H9 (cell line): ENCODE data around the gene EPHA10. TPM values are rescaled to one million over a fixed set of nuclear protein-coding genes. Genes with fewer than 3 reads are reported as not detected.

Source experiments
- DNase-seq: peaks from one replicate; pipeline ENCODE4 v3.0.0-alpha.2; 2017
- H2AFZ ChIP-seq: one replicate; pipeline ENCODE4 v1.6.1; 2013; ENCODE audit warnings: mild to moderate bottlenecking, low read length, control low read depth, moderate library complexity
- H2AK5ac ChIP-seq: 2 replicates; pipeline ENCODE4 v1.6.1; 2013; ENCODE audit warnings: low read length, control low read depth, mixed read lengths; ENCODE audit not compliant: insufficient read length
- H2BK120ac ChIP-seq: one replicate; pipeline ENCODE4 v1.6.1; 2013; ENCODE audit warnings: low read depth, mild to moderate bottlenecking, low read length, control low read depth, inconsistent platforms; ENCODE audit not compliant: poor library complexity, severe bottlenecking
- H2BK12ac ChIP-seq: 2 replicates; pipeline ENCODE4 v1.6.1; 2013; ENCODE audit warnings: low read length, control low read depth, mixed read lengths, low read depth; ENCODE audit not compliant: insufficient read length
- H2BK15ac ChIP-seq: 2 replicates; pipeline ENCODE4 v1.6.1; 2013; ENCODE audit warnings: low read depth, low read length, control low read depth
- H2BK20ac ChIP-seq: one replicate; pipeline ENCODE4 v1.6.1; 2013; ENCODE audit warnings: low read depth, mild to moderate bottlenecking, low read length, control low read depth, inconsistent platforms; ENCODE audit not compliant: poor library complexity, severe bottlenecking
- H2BK5ac ChIP-seq: 2 replicates; pipeline ENCODE4 v1.6.1; 2013; ENCODE audit warnings: low read length, control low read depth, mixed read lengths; ENCODE audit not compliant: insufficient read length
- H3K14ac ChIP-seq: 2 replicates; pipeline ENCODE4 v1.6.1; 2013; ENCODE audit warnings: low read length, control low read depth; ENCODE audit not compliant: insufficient read depth
- H3K18ac ChIP-seq: 2 replicates; pipeline ENCODE4 v1.6.1; 2013; ENCODE audit warnings: low read depth, mild to moderate bottlenecking, mixed read lengths, low read length, control low read depth; ENCODE audit not compliant: insufficient read length
- H3K23ac ChIP-seq: 2 replicates; pipeline ENCODE4 v1.6.1; 2013; ENCODE audit warnings: low read length, control low read depth, mixed read lengths, low read depth; ENCODE audit not compliant: insufficient read length
- H3K23me2 ChIP-seq: 2 replicates; pipeline ENCODE4 v1.6.1; 2013; ENCODE audit warnings: low read depth, mild to moderate bottlenecking, mixed read lengths, low read length, control low read depth; ENCODE audit not compliant: insufficient read length, poor library complexity, severe bottlenecking
- H3K27ac ChIP-seq: 2 replicates; pipeline ENCODE4 v1.5.1; 2013; ENCODE audit warnings: low read length, control low read depth, mixed read lengths, low read depth; ENCODE audit not compliant: insufficient read length
- H3K27me3 ChIP-seq: 2 replicates; pipeline ENCODE4 v1.6.1; 2013; ENCODE audit warnings: low read length, control low read depth, inconsistent platforms; ENCODE audit not compliant: insufficient read depth
- H3K4ac ChIP-seq: 2 replicates; pipeline ENCODE4 v1.6.1; 2013; ENCODE audit warnings: low read depth, mild to moderate bottlenecking, control low read depth, inconsistent platforms, low read length, moderate library complexity
- H3K4me1 ChIP-seq: 2 replicates; pipeline ENCODE4 v1.6.1; 2013; ENCODE audit warnings: low read length, control low read depth, inconsistent platforms; ENCODE audit not compliant: insufficient read depth
- H3K4me2 ChIP-seq: 2 replicates; pipeline ENCODE4 v1.6.1; 2013; ENCODE audit warnings: low read length, control low read depth, mixed read lengths; ENCODE audit not compliant: insufficient read length, insufficient read depth
- H3K56ac ChIP-seq: 2 replicates; pipeline ENCODE4 v1.6.1; 2013; ENCODE audit warnings: low read depth, mild to moderate bottlenecking, mixed read lengths, low read length, control low read depth; ENCODE audit not compliant: insufficient read length
- H3K79me1 ChIP-seq: 2 replicates; pipeline ENCODE4 v1.6.1; 2013; ENCODE audit warnings: low read depth, mild to moderate bottlenecking, moderate library complexity, low read length, control low read depth, inconsistent platforms; ENCODE audit not compliant: insufficient read depth, poor library complexity, severe bottlenecking
- H3K79me2 ChIP-seq: 2 replicates; pipeline ENCODE4 v1.6.1; 2013; ENCODE audit warnings: low read length, control low read depth, inconsistent platforms; ENCODE audit not compliant: insufficient read depth
- H3K9ac ChIP-seq: 2 replicates; pipeline ENCODE4 v1.6.1; 2013; ENCODE audit warnings: low read length, control low read depth, mixed read lengths; ENCODE audit not compliant: insufficient read length; ENCODE audit errors: extremely low read depth
- H3K9me3 ChIP-seq: one replicate; pipeline ENCODE4 v1.6.1; 2013; ENCODE audit warnings: low read depth, low read length, inconsistent platforms; ENCODE audit not compliant: control insufficient read depth
- H3T11ph ChIP-seq: one replicate; pipeline ENCODE4 v1.6.1; 2013; ENCODE audit warnings: mild to moderate bottlenecking, low read length, control low read depth, inconsistent platforms
- H4K20me1 ChIP-seq: one replicate; pipeline ENCODE4 v1.6.1; 2013; ENCODE audit not compliant: control insufficient read depth, insufficient read length, insufficient read depth
- H4K5ac ChIP-seq: 2 replicates; pipeline ENCODE4 v1.6.1; 2013; ENCODE audit warnings: low read depth, mild to moderate bottlenecking, mixed read lengths, low read length, control low read depth; ENCODE audit not compliant: insufficient read length
- H4K8ac ChIP-seq: replicated peaks from 2 replicates; pipeline ENCODE4 v1.6.1; 2013; ENCODE audit warnings: low read length, control low read depth, mixed read lengths, low read depth; ENCODE audit not compliant: insufficient read length
- H4K91ac ChIP-seq: 2 replicates; pipeline ENCODE4 v1.6.1; 2013; ENCODE audit warnings: low read depth, mild to moderate bottlenecking, moderate library complexity, mixed read lengths, low read length, control low read depth; ENCODE audit not compliant: insufficient read length
- H3K27ac Mint-ChIP-seq, 3 experiments: 2 replicates in 2 of 3; 3 replicates in 1 of 3; pipeline ENCODE4 v1.8.0; 2020 to 2021; ENCODE audit warnings: mixed read lengths in 3 of 3, mild to moderate bottlenecking in 1 of 3, moderate library complexity in 1 of 3
- H3K27me3 Mint-ChIP-seq: 2 replicates; pipeline ENCODE4 v1.8.0; 2021; ENCODE audit warnings: low read depth, mild to moderate bottlenecking, moderate library complexity, mixed read lengths
- H3K36me3 Mint-ChIP-seq, 3 experiments: 2 replicates in 2 of 3; 3 replicates in 1 of 3; pipeline ENCODE4 v1.8.0; 2020 to 2021; ENCODE audit warnings: low read depth in 3 of 3, mixed read lengths in 3 of 3; ENCODE audit not compliant: insufficient read depth in 1 of 3
- H3K4me1 Mint-ChIP-seq, 2 experiments: 2 replicates each; pipeline ENCODE4 v1.8.0; 2020; ENCODE audit warnings: mixed read lengths in 2 of 2
- H3K4me3 Mint-ChIP-seq, 2 experiments: 2 replicates in 1 of 2; 3 replicates in 1 of 2; pipeline ENCODE4 v1.8.0; 2020 to 2021; ENCODE audit warnings: mild to moderate bottlenecking in 2 of 2, mixed read lengths in 2 of 2, moderate library complexity in 1 of 2
- H3K9me3 Mint-ChIP-seq, 2 experiments: 2 replicates in 1 of 2; 3 replicates in 1 of 2; pipeline ENCODE4 v1.8.0; 2020; ENCODE audit warnings: mild to moderate bottlenecking in 2 of 2, mixed read lengths in 2 of 2, moderate library complexity in 1 of 2
- CTCF ChIP-seq: fragments of 200-600 bp; sonication (generic); conservative IDR thresholded peaks from 3 replicates; pipeline ENCODE4 v1.8.0; 2021; ENCODE audit warnings: antibody characterized with exemption, mild to moderate bottlenecking
- WGBS: extraction: QIAGEN DNeasy Blood & Tissue Kit; methylation state at CpG from one replicate; pipeline ENCODE4 v1.1.7; 2013; ENCODE audit warnings: missing lambda C conversion rate, low lambda C conversion rate, mixed read lengths; ENCODE audit not compliant: insufficient read length; ENCODE audit errors: extremely low coverage; 5-methylcytosine and 5-hydroxymethylcytosine counted together
- total RNA-seq: library from RNA; stranded (reverse); gene quantifications from 2 replicates; pipeline ENCODE4 v1.2.1, GENCODE V29; 2021

The EPHA10 gene
- total RNA-seq, 1 experiment from 2014 or later, result 0.96 TPM

- Histone ChIP-seq H3K56ac (no peak overlapping the region), H2BK5ac (no peak overlapping the region), H3K4me1 (no peaks in the 10 kb centered on the region), H3K23me2 (peaks cover 12% of the 10 kb centered on the region), H3K79me2 (peaks cover 6% of the 10 kb centered on the region; the same call in 1 of the 2 replicates), H3K9ac (no peak overlapping the region), H2BK12ac (no peak overlapping the region), H3K14ac (no peak overlapping the region), H3K27me3 (no peaks in the 10 kb centered on the region), H3K23ac (no peak overlapping the region), H3K18ac (no peak overlapping the region), H4K20me1 (peaks cover 2% of the 10 kb centered on the region), H3K4me2 (peak overlapping the region; percentile 74), H3T11ph (no peak overlapping the region), H3K4ac (no peak overlapping the region), H3K9me3 (no peaks in the 10 kb centered on the region), H2BK15ac (no peak overlapping the region), H4K8ac (no peak overlapping the region), H4K5ac (no peak overlapping the region), H3K27ac (no peak overlapping the region), H2BK120ac (no peak overlapping the region), H2AFZ (no peak overlapping the region), H2BK20ac (no peak overlapping the region), H3K79me1 (peaks cover 9% of the 10 kb centered on the region), H2AK5ac (no peak overlapping the region), H4K91ac (no peak overlapping the region)
- WGBS, result no CpG with 5 or more reads among the region's 45 CpGs
- H3K4me3 Mint-ChIP-seq, result peak overlapping the region; percentile 96 to 97
- no peaks in the 10 kb centered on the region; a peak in 1 of 5 replicates for H3K9me3 Mint-ChIP-seq
- peak; percentile 41 for DNase-seq
- H3K27me3 Mint-ChIP-seq, result no peaks in the 10 kb centered on the region
- H3K4me1 Mint-ChIP-seq, result peaks cover 14 to 17% of the 10 kb centered on the region in 2 experiments
- H3K36me3 Mint-ChIP-seq, result peaks cover 29 to 37% (median 37%) of the 10 kb centered on the region in 3 experiments
- peak overlapping the region in 2 of 3 experiments; percentile 70 to 93; a peak in 4 of 7 replicates for H3K27ac Mint-ChIP-seq
- no peak for TF ChIP-seq CTCF
Measured at GRCh38 chr1:37691497-37692077, 73.3 kb downstream of the EPHA10 start.
